Cerebellar cortex (tissue), 1 donor: ENCODE measurements around the gene MYMX.

Experiments
- DNase-seq: peaks from one replicate; pipeline ENCODE4 v3.0.0-alpha.2; 2015; ENCODE audit warnings: low spot score

Gene MYMX

GRCh38 chr6:44250718-44251123 is 34.0 kb downstream of the MYMX start:
- DNase-seq, result no peak

GRCh38 chr6:44251576-44252524 is 35.1 kb downstream of the MYMX start:
- no peak for DNase-seq

GRCh38 chr6:44253307-44254101 is 36.8 kb downstream of the MYMX start:
- DNase-seq, result peak; percentile 70

DNA sequence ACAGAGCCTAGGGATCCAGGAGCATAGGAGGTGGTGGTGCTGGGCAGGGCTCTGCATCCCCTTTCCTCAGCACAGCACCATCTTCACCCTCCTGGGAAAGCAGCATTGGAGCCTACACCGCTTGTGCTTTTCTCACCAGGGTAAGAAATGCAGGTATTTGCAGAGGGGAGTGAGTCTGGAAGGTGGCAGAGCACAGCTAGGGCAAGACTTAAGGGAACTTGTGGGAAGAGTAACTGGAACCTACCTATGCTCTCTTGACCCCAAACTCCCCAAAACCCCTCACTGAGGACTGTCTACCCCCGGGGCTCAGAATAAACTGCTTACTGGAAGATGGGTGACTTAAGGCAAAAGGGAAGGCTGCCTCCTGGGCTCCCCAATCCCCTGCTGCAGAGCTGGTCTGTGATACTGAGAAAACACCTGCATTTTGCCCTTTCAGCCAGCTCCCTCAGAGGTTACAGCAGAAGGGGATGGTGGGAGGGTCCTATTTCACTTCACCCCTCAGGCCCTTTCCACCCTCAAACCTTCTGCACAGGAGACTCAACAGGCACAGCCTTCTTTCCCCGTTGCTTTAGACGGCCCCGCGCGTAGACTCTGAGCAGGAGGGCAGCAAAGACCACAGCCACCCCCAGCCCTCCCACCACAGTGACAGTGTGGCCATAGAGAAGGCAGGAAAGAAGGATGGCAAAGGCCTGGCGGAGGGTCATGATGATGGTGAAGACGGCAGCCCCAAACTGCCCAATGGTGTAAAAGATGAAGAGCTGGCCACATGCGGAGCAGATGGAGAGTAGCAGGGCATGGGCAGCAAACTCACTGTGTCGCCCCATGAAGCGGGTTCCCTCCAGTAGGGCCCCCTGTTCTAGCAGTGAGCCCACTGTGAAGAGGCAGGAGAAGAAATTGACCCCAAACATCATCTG is 37.7 kb downstream of the MYMX start:
- peak; percentile 50 for DNase-seq

DNA sequence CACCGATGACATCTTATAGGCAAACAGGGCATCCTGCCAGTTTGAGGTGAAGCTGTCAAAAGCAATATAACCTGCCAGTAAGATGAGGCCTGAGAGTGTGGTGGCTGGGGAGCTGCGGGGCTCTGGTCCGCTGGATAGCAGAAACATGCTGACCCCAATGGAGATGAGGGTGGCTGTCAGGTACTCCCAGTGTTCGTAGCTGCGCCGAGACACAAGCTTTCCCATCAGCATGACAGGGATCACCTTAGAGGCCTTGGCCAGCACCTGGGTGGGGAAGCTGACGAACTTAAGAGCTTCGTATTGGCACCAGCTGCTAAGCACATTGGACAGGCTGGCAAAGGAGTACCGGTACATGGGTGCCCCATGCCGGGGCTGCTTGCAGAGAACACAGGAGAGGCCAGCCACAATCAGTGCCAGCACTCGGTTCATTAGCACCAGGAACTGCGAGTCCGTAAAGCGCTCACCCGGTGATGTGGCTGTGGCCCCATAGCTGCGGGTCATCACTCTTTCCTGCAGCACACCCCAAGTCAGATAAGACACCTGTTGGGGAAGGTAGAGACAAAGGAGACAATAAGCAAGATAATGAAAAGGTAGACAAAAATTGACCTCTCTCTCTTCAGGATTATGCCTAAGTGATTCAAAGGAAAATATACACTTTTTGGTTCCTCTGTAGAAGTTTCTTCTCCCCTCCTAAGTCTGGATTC is 38.5 kb downstream of the MYMX start:
- DNase-seq, result peak; percentile 60

GRCh38 chr6:44255871-44256774 is 39.4 kb downstream of the MYMX start:
- DNase-seq, result peak; percentile 55

- no peak for DNase-seq
These were observed 40.0 kb downstream of the MYMX start for GRCh38 chr6:44256775-44257024.

DNA sequence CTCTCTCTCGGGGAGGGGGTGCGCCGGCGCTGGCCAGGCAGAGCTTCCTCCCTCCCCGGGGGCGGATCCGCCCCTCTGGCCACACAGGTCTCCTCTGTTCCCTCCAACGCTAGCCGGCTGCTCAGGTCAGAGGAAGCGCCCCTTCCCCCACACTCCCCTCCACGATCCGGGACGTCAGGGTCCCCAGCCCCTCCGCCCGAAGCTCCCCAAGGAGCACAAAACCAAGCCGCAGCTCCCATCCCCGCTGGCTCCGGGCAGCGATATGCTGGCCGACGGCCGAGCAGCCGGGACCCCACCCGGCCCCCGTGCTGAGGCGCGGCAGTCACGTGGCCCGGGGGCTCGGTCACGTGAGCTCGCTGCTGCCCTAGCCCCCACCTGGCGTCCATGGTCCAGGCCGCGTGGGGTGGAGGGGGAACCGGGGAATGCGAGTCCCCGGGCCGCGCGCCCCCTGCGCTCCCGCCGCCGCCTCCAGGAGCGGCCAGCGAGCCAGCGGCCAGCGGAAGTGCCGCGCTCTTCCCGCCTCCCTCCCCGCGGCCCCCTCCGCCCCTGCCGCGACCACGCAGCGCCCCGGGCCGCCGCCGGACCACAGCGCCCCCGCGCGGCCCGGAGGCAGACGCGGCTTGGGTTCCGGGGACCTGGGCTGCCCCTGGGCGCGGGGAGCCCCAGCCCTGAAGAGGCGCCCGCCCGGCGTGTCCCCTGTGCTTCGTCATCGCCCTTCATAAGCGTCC is 40.5 kb downstream of the MYMX start, which contains the start of gene SLC35B2:
Gene SLC35B2 (minus strand): TSS at position 504 of the 728 bp plus-strand sequence. CDS start 118 bp downstream, at position 386.
- peak; percentile 78 for DNase-seq

DNA sequence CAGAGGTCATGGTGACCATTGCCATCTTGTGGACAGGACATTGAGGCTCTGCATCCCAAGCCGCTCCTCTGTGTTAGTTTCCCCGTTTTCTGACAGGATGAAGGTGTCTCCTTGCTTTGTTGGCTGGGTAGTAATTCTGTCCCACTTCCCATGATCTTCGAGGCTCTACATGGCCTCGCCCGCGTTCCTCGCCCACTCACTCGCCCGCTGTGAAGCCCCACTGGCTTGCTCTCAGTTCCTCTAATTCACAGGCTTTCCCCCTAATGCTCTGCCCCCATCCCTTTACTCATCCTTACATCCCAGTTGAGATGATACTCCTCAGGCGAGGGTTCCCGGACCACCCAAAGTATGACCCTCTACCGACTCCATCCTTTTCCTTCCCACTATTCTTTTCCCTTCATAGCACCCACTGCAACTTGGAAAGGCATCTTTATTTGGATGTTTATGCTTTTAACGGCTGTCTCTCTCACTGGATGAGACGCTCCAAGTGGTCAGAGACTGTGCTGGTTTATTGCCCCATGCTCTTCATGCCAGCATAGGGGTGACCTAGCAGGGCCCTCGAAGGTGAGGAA is 41.1 kb downstream of the MYMX start:
- peak; percentile 61 for DNase-seq

- DNase-seq, result no peak
These were observed 41.7 kb downstream of the MYMX start for GRCh38 chr6:44258325-44258863.

DNA sequence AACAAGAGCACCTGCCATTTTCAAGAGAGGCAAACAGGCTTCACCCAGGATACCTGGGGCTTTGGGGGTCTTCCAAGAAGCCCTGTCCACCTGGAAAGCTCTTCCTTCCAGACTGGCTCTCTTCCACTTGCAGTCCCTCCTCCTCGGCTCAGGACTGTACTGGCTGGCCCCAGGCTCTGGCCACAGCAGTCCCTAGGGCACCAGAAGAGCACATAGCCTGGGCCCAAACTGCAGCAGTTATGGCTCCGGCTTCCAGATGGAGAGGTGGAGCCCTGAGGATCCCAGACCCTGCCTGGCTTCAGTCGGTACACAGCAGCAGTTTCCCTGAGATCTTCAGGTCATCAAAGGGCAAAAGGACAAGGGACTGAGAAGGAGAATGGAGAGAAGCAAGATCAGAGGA is 42.2 kb downstream of the MYMX start:
- DNase-seq, result no peak

GRCh38 chr6:44260011-44260410 is 43.3 kb downstream of the MYMX start:
- DNase-seq, result no peak

- DNase-seq, result no peak
These were observed 43.9 kb downstream of the MYMX start for GRCh38 chr6:44260451-44261297.

GRCh38 chr6:44261581-44261980 is 44.9 kb downstream of the MYMX start:
- no peak for DNase-seq

DNA sequence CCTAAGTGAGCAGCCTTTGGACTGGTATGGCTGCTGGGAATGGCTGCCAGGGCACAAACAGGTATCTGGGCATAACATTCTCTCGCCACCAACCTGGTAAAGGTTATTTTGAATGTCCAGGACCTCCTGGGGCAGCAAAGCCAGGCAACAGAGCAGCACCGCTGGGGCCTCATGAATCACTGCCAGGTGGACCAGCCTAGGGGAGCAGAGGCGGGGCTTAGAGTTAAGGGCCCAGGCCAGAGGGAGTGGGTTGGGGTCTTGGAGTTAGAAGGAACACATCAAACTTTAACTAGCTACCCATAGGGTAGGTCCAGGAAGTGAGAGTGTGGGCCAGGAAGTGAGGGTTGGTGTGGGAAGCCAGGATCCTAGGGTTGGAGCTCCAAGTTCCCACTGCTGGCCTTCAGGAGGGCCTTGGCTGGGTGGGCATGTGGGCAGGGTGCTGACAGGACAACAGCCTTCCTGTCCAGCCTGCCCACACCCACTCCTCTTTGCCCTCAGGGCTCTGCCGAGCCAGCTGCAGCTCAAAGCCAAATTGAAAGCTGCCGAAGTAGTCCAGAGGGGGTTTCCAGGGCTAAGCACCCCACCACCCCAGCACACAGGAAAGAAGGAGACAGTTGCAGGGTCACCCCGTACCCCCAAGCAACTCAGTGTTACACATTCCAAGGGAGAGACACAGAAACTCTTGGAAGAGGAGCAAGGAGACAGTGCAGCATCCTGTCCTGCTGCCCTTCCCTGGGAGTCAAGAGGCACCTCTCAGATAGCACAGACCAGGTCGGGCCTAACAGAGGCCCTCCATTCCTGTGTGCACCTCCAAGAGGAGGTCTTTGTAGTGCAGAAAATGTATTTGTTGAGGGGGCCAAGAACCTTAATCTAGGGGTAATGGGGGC is 46.0 kb downstream of the MYMX start:
- DNase-seq, result no peak

GRCh38 chr6:44263354-44264100 is 46.8 kb downstream of the MYMX start:
- no peak for DNase-seq
